K562 (cell line): ENCODE measurements around the gene COX20. TPM values are rescaled to one million over a fixed set of nuclear protein-coding genes. Genes with fewer than 3 reads are reported as not detected.

Source experiments
- ATAC-seq: fragments of 200-7000 bp; cut with Tn5 transposase; 3 replicates; pipeline ENCODE4 v1.9.1; 2020; ENCODE audit warnings: moderate library complexity
- BruUV-seq: library from RNA; stranded (reverse); fragments of 400-500 nt; replicated peaks from 2 replicates; lab custom pipeline; 2021; lab: Mats Ljungman, UMichigan
- CTCF ChIA-PET: fragments of 300-600 bp; formaldehyde crosslinking; extraction: SDS; loops from one replicate; lab custom pipeline; 2021; ENCODE audit warnings: low intra/inter-chr PET ratio; lab: Yijun Ruan, JAX
- POLR2A ChIA-PET: fragments of 300-600, 350-650 bp; sonication (Branson Sonifier 250); formaldehyde crosslinking; extraction: SDS; loops from one replicate; lab custom pipeline; 2021; ENCODE audit warnings: antibody characterized with exemption, inconsistent platforms; lab: Yijun Ruan, JAX
- DNase-seq, 4 experiments: peaks; one replicate each; pipeline versions ENCODE4 v3.0.0 to v3.0.0-alpha.2; 2011 to 2018; ENCODE audit warnings: low spot score in 3 of 4, mixed read lengths in 3 of 4; ENCODE audit errors: extremely low read depth in 1 of 4
- FAIRE-seq: peaks from 2 replicates; lab custom pipeline; 2011; peaks lifted over from hg19 to GRCh38; lab: Jason Lieb, UNC
- H2AFZ ChIP-seq: 2 replicates; pipeline ENCODE4 v1.6.0; 2011; ENCODE audit warnings: low read depth, low read length, control low read depth, inconsistent platforms
- H3K27ac ChIP-seq: fragments of 200-600 bp; 3 replicates; pipeline ENCODE4 v1.8.0; 2011; ENCODE audit warnings: low read depth, mild to moderate bottlenecking, control low read depth, inconsistent platforms, low read length, moderate library complexity, mixed read lengths; ENCODE audit errors: extremely low read depth
- H3K27me3 ChIP-seq, 2 experiments: fragments of 300-600 bp in 1 of 2; 2 replicates in 1 of 2; 3 replicates in 1 of 2; pipeline versions ENCODE4 v1.6.0 to v1.8.0; 2011; ENCODE audit warnings: inconsistent platforms in 2 of 2, low read length in 2 of 2, mild to moderate bottlenecking in 1 of 2, mixed read lengths in 1 of 2, moderate library complexity in 1 of 2; ENCODE audit not compliant: control insufficient read depth in 2 of 2, insufficient read depth in 2 of 2
- H3K36me3 ChIP-seq: fragments of 300-600 bp; 3 replicates; pipeline ENCODE4 v1.8.0; 2011; ENCODE audit warnings: mild to moderate bottlenecking, low read length, inconsistent platforms; ENCODE audit not compliant: control insufficient read depth, insufficient read depth
- H3K4me1 ChIP-seq, 2 experiments: fragments of 200-600 bp in 1 of 2; replicated peaks in 1 of 2; 2 replicates in 1 of 2; 3 replicates in 1 of 2; pipeline versions ENCODE4 v1.5.1 to v1.8.0; 2011; ENCODE audit warnings: inconsistent platforms in 2 of 2, low read length in 2 of 2, mild to moderate bottlenecking in 1 of 2, mixed read lengths in 1 of 2, moderate library complexity in 1 of 2; ENCODE audit not compliant: control insufficient read depth in 2 of 2, insufficient read depth in 2 of 2
- H3K4me2 ChIP-seq: 2 replicates; pipeline ENCODE4 v1.6.1; 2011; ENCODE audit warnings: low read length, control low read depth, inconsistent platforms, mixed read lengths; ENCODE audit not compliant: insufficient read depth
- H3K4me3 ChIP-seq: fragments of 200-600 bp; sonication (generic), shearing (Covaris generic); 2 replicates; pipeline ENCODE4 v1.5.1; 2016; ENCODE audit warnings: control low read depth, inconsistent platforms
- H3K79me2 ChIP-seq: fragments of 200-600 bp; 3 replicates; pipeline ENCODE4 v1.8.0; 2011; ENCODE audit warnings: low read length, inconsistent platforms; ENCODE audit not compliant: control insufficient read depth, insufficient read depth
- H3K9ac ChIP-seq, 2 experiments: 2 replicates each; pipeline versions ENCODE4 v1.6.0 to v1.6.1; 2011; ENCODE audit warnings: low read depth in 2 of 2, low read length in 2 of 2, control low read depth in 1 of 2, inconsistent platforms in 1 of 2, mild to moderate bottlenecking in 1 of 2, mixed read lengths in 1 of 2; ENCODE audit not compliant: insufficient read depth in 1 of 2
- H3K9me1 ChIP-seq: one replicate; pipeline ENCODE4 v1.6.0; 2011; ENCODE audit warnings: inconsistent platforms, mild to moderate bottlenecking, low read length, moderate library complexity; ENCODE audit not compliant: control insufficient read depth, insufficient read depth
- H3K9me3 ChIP-seq: replicated peaks from 2 replicates; pipeline ENCODE4 v1.5.1; 2011; ENCODE audit warnings: low read depth, low read length, inconsistent platforms; ENCODE audit not compliant: control insufficient read depth, insufficient read depth
- H4K20me1 ChIP-seq: replicated peaks from 2 replicates; pipeline ENCODE4 v1.6.1; 2011; ENCODE audit warnings: low read length, inconsistent platforms, mixed read lengths; ENCODE audit not compliant: control insufficient read depth, insufficient read depth
- E2F8 ChIP-seq: fragments of 450-650 bp; IDR thresholded peaks from 2 replicates; pipeline ENCODE4 v1.7.1; 2018; ENCODE audit warnings: mild to moderate bottlenecking, low read depth; ENCODE audit not compliant: partially characterized antibody
- ELF2 ChIP-seq: fragments of 250-450 bp; sonication (Bioruptor Pico); IDR thresholded peaks from 2 replicates; pipeline ENCODE4 v1.5.0; 2021; ENCODE audit warnings: mild to moderate bottlenecking
- FOXJ3 ChIP-seq: sonication (generic); formaldehyde crosslinking; IDR thresholded peaks from 2 replicates; pipeline ENCODE4 v1.4.0; 2020; ENCODE audit warnings: mild to moderate bottlenecking, missing genetic modification reagents
- JUNB ChIP-seq: fragments of 450-650 bp; formaldehyde crosslinking; conservative IDR thresholded peaks from 2 replicates; pipeline ENCODE4 v1.4.0; 2020; ENCODE audit warnings: mild to moderate bottlenecking
- POLR2A ChIP-seq: fragments of 450-650 bp; conservative IDR thresholded peaks from 2 replicates; pipeline ENCODE4 v1.6.1; 2016
- POLR2AphosphoS2 ChIP-seq: IDR thresholded peaks from 2 replicates; pipeline ENCODE4 v1.6.1; 2012; ENCODE audit warnings: low read length, improper control_type of control experiment
- POLR2B ChIP-seq: fragments of 450-650 bp; IDR thresholded peaks from 2 replicates; pipeline ENCODE4 v1.6.1; 2018; ENCODE audit warnings: low read depth; ENCODE audit not compliant: partially characterized antibody
- POLR2H ChIP-seq: IDR thresholded peaks from 2 replicates; pipeline ENCODE4 v1.6.1; 2016; ENCODE audit warnings: missing genetic modification characterization, low read depth, mild to moderate bottlenecking, control low read depth, missing compliant biosample characterization, moderate library complexity
- PTBP1 ChIP-seq: fragments of 200-400 bp; formaldehyde crosslinking; IDR thresholded peaks from 2 replicates; pipeline ENCODE4 v1.6.1; 2017; ENCODE audit warnings: low read depth, low read length
- SIRT6 ChIP-seq: IDR thresholded peaks from one replicate; pipeline ENCODE4 v1.6.1; 2012; ENCODE audit warnings: low read depth, mild to moderate bottlenecking, control low read depth, inconsistent platforms, low read length, moderate library complexity
- ZNF75A ChIP-seq: fragments of 450-650 bp; formaldehyde crosslinking; IDR thresholded peaks from 2 replicates; pipeline ENCODE4 v1.4.0; 2020; ENCODE audit warnings: mild to moderate bottlenecking
- ZZZ3 ChIP-seq: fragments of 450-650 bp; IDR thresholded peaks from 2 replicates; pipeline ENCODE4 v1.6.1; 2016; ENCODE audit warnings: antibody characterized with exemption, mild to moderate bottlenecking, moderate library complexity
- WGBS: fragments of 100-300 bp; shearing (Covaris generic); methylation state at CpG from one replicate; pipeline ENCODE4 v1.1.6; 2016; ENCODE audit warnings: low coverage, mixed read lengths; ENCODE audit not compliant: insufficient coverage; ENCODE audit errors: missing lambda C conversion rate; 5-methylcytosine and 5-hydroxymethylcytosine counted together
- in situ Hi-C: fragments of 300-500 bp; cut with MboI; formaldehyde crosslinking; loops from 4 replicates; pipeline ENCODE4 v1.15.0; 2018; ENCODE audit warnings: inconsistent platforms, mixed read lengths
- intact Hi-C: fragments of 100-400 bp; cut with micrococcal nuclease; formaldehyde crosslinking; loops from 2 replicates; pipeline ENCODE4 v1.14.2; 2022
- polyA plus RNA-seq, 8 experiments: library from polyadenylated mRNA; depleted of rRNA in 4 of 8; stranded (reverse) in 5 of 8; unstranded in 3 of 8; fragments of >200 nt; fragmentation: Nextera tagmentation in 2 of 8; fragmentation: Illumina TruSeq in 1 of 8; extraction: Ambion mirVana in 2 of 8; extraction: Trizol in 1 of 8; gene quantifications; 2 replicates each; pipeline versions ENCODE4 v1.2.1 to v1.2.3, GENCODE V29; 2011 to 2014; ENCODE audit warnings: inconsistent platforms in 1 of 8, missing spikeins in 1 of 8
- total RNA-seq, 7 experiments: library from RNA; depleted of rRNA in 6 of 7; stranded (reverse); fragments of >200 nt in 6 of 7; fragmentation: Illumina TruSeq in 2 of 7; extraction: Trizol in 2 of 7; gene quantifications; 2 replicates each; pipeline versions ENCODE4 v1.2.1 to v1.2.3, GENCODE V29; 2011 to 2021; ENCODE audit warnings: low replicate concordance in 1 of 7

Gene COX20
- total and polyA plus RNA-seq, 9 of the 15 experiments (the other 6 are each of a cell fraction or from before 2014, with no cell fraction given): 41.5 to 192 (median 84.3) TPM

- DNase-seq (no peak), ATAC-seq (no peak), FAIRE-seq (no peak)
- H3K4me1 ChIP-seq: peaks cover 0 to under 1% of the 10 kb centered on the region in 2 experiments; a peak in 2 of 5 replicates
- H3K36me3 ChIP-seq: peaks cover 99% of the 10 kb centered on the region
- no peaks in the 10 kb centered on the region for H3K9me1 ChIP-seq
- H3K9ac ChIP-seq: no peak overlapping the region
- no peaks in the 10 kb centered on the region for H3K27me3 ChIP-seq
- peaks cover 39% of the 10 kb centered on the region for H3K79me2 ChIP-seq
- no peak overlapping the region for H3K27ac ChIP-seq
- no peak overlapping the region for H2AFZ ChIP-seq
- in situ Hi-C loops: no loop called here
- POLR2A ChIA-PET: interaction anchor here (0.7 to 24.0 kb wide), 3 partner anchors 3 to 270 kb away, joined by 3 to 485 read pairs (median 485); partner anchors contain the start of genes COX20 and HNRNPU
- intact Hi-C loops: no loop called here
- BruUV-seq: no TSS peak
- H4K20me1 ChIP-seq: no peaks in the 10 kb centered on the region
- no peak overlapping the region for H3K4me3 ChIP-seq
- 95% methylated on average over 6 of the region's 6 CpGs for WGBS
- TF ChIP-seq ZZZ3: no peak
- TF ChIP-seq ZNF75A (CRISPR knock-in tag): no peak
- TF ChIP-seq SIRT6: no peak
- TF ChIP-seq FOXJ3 (CRISPR knock-in tag): no peak
- peak; percentile 74; the same call in 1 of the 2 replicates for TF ChIP-seq POLR2AphosphoS2
- no peak for TF ChIP-seq POLR2H (tag)
- no peak for TF ChIP-seq PTBP1
- no peak for TF ChIP-seq ELF2 (CRISPR knock-in tag)
- TF ChIP-seq E2F8: no peak
- no peak for TF ChIP-seq JUNB (CRISPR knock-in tag)
- peak; percentile 19 for TF ChIP-seq POLR2B
- peak; percentile 4; the same call in 1 of the 2 replicates for TF ChIP-seq POLR2A
- no peak overlapping the region for H3K4me2 ChIP-seq
- CTCF ChIA-PET: no interaction called here
- H3K9me3 ChIP-seq: no peaks in the 10 kb centered on the region
Measured at GRCh38 chr1:244846653-244847052, 11.2 kb downstream of the COX20 start.
